22Rv1 (cell line): ENCODE data around the gene EMC6.

Experiments used
- ZFX ChIP-seq: fragments of 450-650 bp; IDR thresholded peaks from 2 replicates; pipeline ENCODE4 v1.6.1; 2017; ENCODE audit warnings: antibody characterized with exemption, borderline replicate concordance
- TF ChIP-seq, protein P1 (sequence below): fragments of 450-650 bp; IDR thresholded peaks from 2 replicates; pipeline ENCODE4 v1.5.1; 2017; ENCODE audit warnings: mild to moderate bottlenecking

DNA sequence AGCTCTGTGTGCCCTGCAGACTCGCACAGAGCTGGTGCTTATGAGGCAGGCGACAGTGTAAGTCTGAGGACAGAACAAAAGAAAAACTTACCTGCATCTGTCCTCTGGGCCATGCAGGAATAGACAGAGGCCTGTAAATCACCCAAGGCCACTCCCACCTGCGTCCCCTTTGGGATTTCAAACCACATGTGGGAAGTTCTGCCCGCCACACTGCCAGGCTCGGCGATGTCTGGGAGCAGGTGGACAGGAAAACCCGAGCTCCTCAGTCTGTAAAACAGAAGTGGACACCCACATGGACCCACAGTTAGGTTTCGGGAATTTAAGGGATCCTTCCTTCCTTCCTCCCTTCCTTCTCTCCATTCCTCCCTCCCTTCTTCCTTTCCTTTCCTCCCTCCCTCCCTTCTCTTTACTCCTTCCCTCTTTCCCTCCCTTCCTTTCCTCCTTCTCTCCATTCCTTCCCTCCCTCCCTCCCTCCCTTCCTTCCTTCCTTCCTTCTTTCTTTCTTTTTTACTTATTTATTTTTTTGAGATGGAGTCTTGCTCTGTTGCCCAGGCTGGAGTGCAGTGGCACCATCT is 47.4 kb upstream of the EMC6 start:
- TF ChIP-seq, protein P1, sequence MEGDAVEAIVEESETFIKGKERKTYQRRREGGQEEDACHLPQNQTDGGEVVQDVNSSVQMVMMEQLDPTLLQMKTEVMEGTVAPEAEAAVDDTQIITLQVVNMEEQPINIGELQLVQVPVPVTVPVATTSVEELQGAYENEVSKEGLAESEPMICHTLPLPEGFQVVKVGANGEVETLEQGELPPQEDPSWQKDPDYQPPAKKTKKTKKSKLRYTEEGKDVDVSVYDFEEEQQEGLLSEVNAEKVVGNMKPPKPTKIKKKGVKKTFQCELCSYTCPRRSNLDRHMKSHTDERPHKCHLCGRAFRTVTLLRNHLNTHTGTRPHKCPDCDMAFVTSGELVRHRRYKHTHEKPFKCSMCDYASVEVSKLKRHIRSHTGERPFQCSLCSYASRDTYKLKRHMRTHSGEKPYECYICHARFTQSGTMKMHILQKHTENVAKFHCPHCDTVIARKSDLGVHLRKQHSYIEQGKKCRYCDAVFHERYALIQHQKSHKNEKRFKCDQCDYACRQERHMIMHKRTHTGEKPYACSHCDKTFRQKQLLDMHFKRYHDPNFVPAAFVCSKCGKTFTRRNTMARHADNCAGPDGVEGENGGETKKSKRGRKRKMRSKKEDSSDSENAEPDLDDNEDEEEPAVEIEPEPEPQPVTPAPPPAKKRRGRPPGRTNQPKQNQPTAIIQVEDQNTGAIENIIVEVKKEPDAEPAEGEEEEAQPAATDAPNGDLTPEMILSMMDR = no peak
- no peak for TF ChIP-seq ZFX
